Skeletal muscle tissue (tissue), 4 donors: Measurements from ENCODE around the gene CADPS. TPM values are rescaled to one million over a fixed set of nuclear protein-coding genes. Genes with fewer than 3 reads are reported as not detected.
A peak's percentile ranks its signal among the peaks of the same experiment; 100 is the strongest.

Experiments
- H3K27ac ChIP-seq: one replicate; pipeline ENCODE4 v1.7.0; 2013; ENCODE audit warnings: mild to moderate bottlenecking, low read depth, low read length, inconsistent platforms
- H3K27me3 ChIP-seq, 3 donors: one replicate each; pipeline ENCODE4 v1.7.0; 2013; ENCODE audit warnings: low read length in 3 of 3; ENCODE audit not compliant: control insufficient read depth in 3 of 3, insufficient read depth in 3 of 3
- H3K36me3 ChIP-seq, 3 donors: one replicate each; pipeline ENCODE4 v1.7.0; 2013; ENCODE audit warnings: low read length in 3 of 3; ENCODE audit not compliant: control insufficient read depth in 3 of 3, insufficient read depth in 3 of 3
- H3K4me1 ChIP-seq, 3 donors: one replicate each; pipeline ENCODE4 v1.7.0; 2013; ENCODE audit warnings: low read length in 3 of 3, mild to moderate bottlenecking in 3 of 3; ENCODE audit not compliant: control insufficient read depth in 3 of 3, insufficient read depth in 3 of 3
- H3K4me3 ChIP-seq, 3 donors: one replicate each; pipeline ENCODE4 v1.7.0; 2013; ENCODE audit warnings: low read length in 3 of 3
- H3K9ac ChIP-seq, 3 donors: one replicate each; pipeline ENCODE4 v1.7.0; 2013; ENCODE audit warnings: low read length in 3 of 3, mild to moderate bottlenecking in 3 of 3, moderate library complexity in 2 of 3, low read depth in 1 of 3
- H3K9me3 ChIP-seq, 3 donors: one replicate each; pipeline ENCODE4 v1.7.0; 2013; ENCODE audit warnings: low read length in 3 of 3; ENCODE audit not compliant: control insufficient read depth in 3 of 3
- total RNA-seq: library from RNA; depleted of rRNA; stranded (reverse); fragments of >200 nt; gene quantifications from one replicate; pipeline ENCODE4 v1.2.3, GENCODE V29; 2014
- donor health status: Osteomylitis.

Gene CADPS
- total RNA-seq, 1 donor from 2014 or later, result 1.0 TPM

DNA sequence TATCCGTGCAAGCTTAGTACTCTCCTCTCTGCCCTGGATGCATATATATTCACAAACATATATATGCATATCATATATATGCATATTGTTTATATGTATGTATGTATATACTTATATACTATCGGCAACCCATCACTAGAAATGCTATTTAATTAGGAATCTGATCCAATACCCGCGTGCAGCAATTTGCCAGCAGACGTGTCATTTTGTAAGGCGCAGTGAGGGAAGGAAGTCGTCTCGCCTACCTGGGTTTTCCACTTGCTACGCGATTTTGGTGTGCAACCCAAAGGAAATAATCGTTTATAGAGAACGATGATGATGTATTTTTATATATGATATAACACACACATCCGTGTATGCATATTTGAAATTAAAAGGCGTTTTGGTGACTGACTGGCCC, 496.3 kb downstream of the CADPS start:
- no peak overlapping the region for H3K9ac ChIP-seq
- peaks cover 4 to 13% (median 8%) of the 10 kb centered on the region in 3 donors for H3K4me1 ChIP-seq
- H3K27ac ChIP-seq, result no peak overlapping the region
- H3K9me3 ChIP-seq, result peaks cover 0 to 2% (median 0%) of the 10 kb centered on the region in 3 donors
- peaks cover 61 to 74% (median 70%) of the 10 kb centered on the region in 3 donors for H3K27me3 ChIP-seq
- H3K36me3 ChIP-seq, result no peaks in the 10 kb centered on the region
- no peak overlapping the region for H3K4me3 ChIP-seq

GRCh38 chr3:62378311-62378789, 496.9 kb downstream of the CADPS start:
- peaks cover 0 to 2% (median 0%) of the 10 kb centered on the region in 3 donors for H3K9me3 ChIP-seq
- H3K9ac ChIP-seq, result no peak overlapping the region
- H3K4me1 ChIP-seq, result peaks cover 8 to 15% (median 9%) of the 10 kb centered on the region in 3 donors
- H3K27ac ChIP-seq, result no peak overlapping the region
- H3K27me3 ChIP-seq, result peaks cover 66 to 78% (median 76%) of the 10 kb centered on the region in 3 donors
- H3K4me3 ChIP-seq, result no peak overlapping the region
- no peaks in the 10 kb centered on the region for H3K36me3 ChIP-seq

- Histone ChIP-seq H3K4me1 (peaks cover 13 to 15% (median 14%) of the 10 kb centered on the region in 3 donors), H3K27me3 (peaks cover 75 to 87% (median 83%) of the 10 kb centered on the region in 3 donors), H3K36me3 (no peaks in the 10 kb centered on the region), H3K9me3 (peaks cover 0 to 2% (median 0%) of the 10 kb centered on the region in 3 donors), H3K9ac (no peak overlapping the region), H3K27ac (no peak overlapping the region), H3K4me3 (no peak overlapping the region)
These were observed 498.0 kb downstream of the CADPS start for GRCh38 chr3:62376906-62377877.

DNA sequence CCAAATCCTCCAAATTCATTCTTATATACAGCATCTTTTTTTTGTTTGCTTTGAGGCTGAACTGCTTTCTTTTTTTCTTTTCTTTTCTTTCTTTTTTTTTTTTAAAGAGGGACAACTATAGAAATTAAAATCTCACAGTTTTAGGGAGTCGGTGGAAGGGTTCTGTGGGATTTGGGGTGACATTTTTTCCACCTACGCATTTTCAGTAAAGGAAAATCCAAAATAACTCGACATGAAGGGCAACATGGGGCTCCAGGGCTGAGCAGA, 498.8 kb downstream of the CADPS start:
- no peaks in the 10 kb centered on the region for H3K36me3 ChIP-seq
- H3K9ac ChIP-seq, result no peak overlapping the region
- H3K9me3 ChIP-seq, result no peaks in the 10 kb centered on the region
- no peak overlapping the region for H3K27ac ChIP-seq
- H3K27me3 ChIP-seq, result peaks cover 80 to 92% (median 85%) of the 10 kb centered on the region in 3 donors
- H3K4me3 ChIP-seq, result no peak overlapping the region
- peaks cover 14 to 17% (median 15%) of the 10 kb centered on the region in 3 donors for H3K4me1 ChIP-seq

GRCh38 chr3:62375655-62376453, 499.4 kb downstream of the CADPS start:
- Histone ChIP-seq H3K27ac (no peak overlapping the region), H3K4me1 (peaks cover 15 to 22% (median 18%) of the 10 kb centered on the region in 3 donors), H3K4me3 (no peak overlapping the region), H3K36me3 (no peaks in the 10 kb centered on the region), H3K27me3 (peaks cover 85 to 95% (median 85%) of the 10 kb centered on the region in 3 donors), H3K9me3 (no peaks in the 10 kb centered on the region), H3K9ac (no peak overlapping the region)

- Histone ChIP-seq H3K4me3 (peak overlapping the region; percentile 54 to 63 (median 61)), H3K9me3 (no peaks in the 10 kb centered on the region), H3K9ac (no peak overlapping the region), H3K27me3 (peaks cover 86 to 96% (median 92%) of the 10 kb centered on the region in 3 donors), H3K4me1 (peaks cover 16 to 29% (median 24%) of the 10 kb centered on the region in 3 donors), H3K36me3 (no peaks in the 10 kb centered on the region), H3K27ac (no peak overlapping the region)
These were observed 500.6 kb downstream of the CADPS start for GRCh38 chr3:62374341-62375218.

DNA sequence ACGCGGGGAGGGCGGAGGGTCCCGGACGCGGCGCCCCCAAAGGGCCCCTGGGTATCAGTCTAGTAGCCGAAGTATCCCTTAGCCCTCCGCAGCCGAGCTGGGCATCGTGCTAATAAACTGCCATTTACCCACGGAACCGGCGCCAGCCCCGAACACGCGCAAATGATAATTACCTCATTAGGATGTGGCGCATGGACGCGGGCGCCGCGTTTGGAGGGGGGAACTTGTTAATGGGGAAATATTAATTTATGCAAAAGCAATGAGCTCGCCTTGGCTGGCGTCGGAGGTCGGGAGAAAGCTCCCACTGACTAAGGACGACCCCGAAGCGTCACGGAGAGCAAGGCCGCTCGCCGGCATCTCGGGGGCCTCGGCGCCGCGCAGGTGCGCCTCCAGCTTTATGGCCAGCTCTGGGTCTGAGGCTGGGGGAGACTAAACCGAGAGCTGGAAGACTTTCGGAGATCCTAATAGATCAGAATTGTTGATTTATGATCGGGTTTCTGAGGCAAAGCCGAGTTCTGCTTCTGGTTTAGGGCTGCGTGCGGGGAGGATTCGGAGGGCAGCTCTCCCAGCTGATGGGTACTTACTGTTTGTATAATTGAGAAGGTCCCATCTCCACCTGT, 501.4 kb downstream of the CADPS start:
- Histone ChIP-seq H3K9ac (no peak overlapping the region), H3K27ac (no peak overlapping the region), H3K9me3 (no peaks in the 10 kb centered on the region), H3K27me3 (peaks cover 86 to 96% (median 92%) of the 10 kb centered on the region in 3 donors), H3K36me3 (no peaks in the 10 kb centered on the region), H3K4me3 (peak overlapping the region; percentile 54 to 63 (median 61)), H3K4me1 (peaks cover 22 to 35% (median 30%) of the 10 kb centered on the region in 3 donors)

GRCh38 chr3:62373215-62373614, 502.0 kb downstream of the CADPS start, which contains the start of gene FEZF2:
FEZF2 (minus strand) TSS chr3:62373550; CDS start chr3:62372868, 682 bp downstream.
- Histone ChIP-seq H3K9ac (no peak within 1 kb of the TSS), H3K4me1 (peaks cover 20 to 37% (median 36%) of the 10 kb centered on the region in 3 donors), H3K9me3 (no peaks in the 10 kb centered on the region), H3K36me3 (no peaks in the 10 kb centered on the region), H3K27me3 (peaks cover 86 to 96% (median 92%) of the 10 kb centered on the region in 3 donors), H3K27ac (no peak within 1 kb of the TSS), H3K4me3 (peak within 1 kb of the TSS; percentile 54 to 63 (median 61))

- H3K27me3 ChIP-seq, result peaks cover 88 to 97% (median 94%) of the 10 kb centered on the region in 3 donors
- H3K27ac ChIP-seq, result no peak overlapping the region
- H3K36me3 ChIP-seq, result no peaks in the 10 kb centered on the region
- peak overlapping the region in 2 of 3 donors; percentile 36 to 45 for H3K4me3 ChIP-seq
- no peak overlapping the region for H3K9ac ChIP-seq
- H3K9me3 ChIP-seq, result no peaks in the 10 kb centered on the region
- peaks cover 18 to 40% (median 37%) of the 10 kb centered on the region in 3 donors for H3K4me1 ChIP-seq
These were observed 502.6 kb downstream of the CADPS start for GRCh38 chr3:62372621-62373041.
